Aorta (tissue), 5 donors: Measurements from ENCODE around the gene ERC2. TPM values are rescaled to one million over a fixed set of nuclear protein-coding genes. Genes with fewer than 3 reads are reported as not detected.

Source experiments
- ATAC-seq: fragments of 200-7000 bp; cut with Tn5 transposase; one replicate; pipeline ENCODE4 v1.9.1; 2022; ENCODE audit warnings: moderate library complexity; ENCODE audit not compliant: low FRiP score
- DNase-seq, 2 donors: peaks; one replicate each; pipeline ENCODE4 v3.0.0-alpha.2; 2020
- H3K27ac ChIP-seq, 2 donors: one replicate each; pipeline ENCODE4 v1.5.1; 2013; ENCODE audit warnings: low read length in 2 of 2, mild to moderate bottlenecking in 2 of 2, moderate library complexity in 2 of 2, control low read depth in 1 of 2, inconsistent platforms in 1 of 2, low read depth in 1 of 2
- H3K27me3 ChIP-seq, 2 donors: one replicate each; pipeline ENCODE4 v1.6.1; 2013; ENCODE audit warnings: control low read depth in 1 of 2, low read length in 1 of 2, mild to moderate bottlenecking in 1 of 2, moderate library complexity in 1 of 2; ENCODE audit not compliant: insufficient read depth in 2 of 2, control insufficient read depth in 1 of 2
- H3K36me3 ChIP-seq, 2 donors: one replicate each; pipeline ENCODE4 v1.6.1; 2013; ENCODE audit warnings: control low read depth in 1 of 2, low read length in 1 of 2, mild to moderate bottlenecking in 1 of 2; ENCODE audit not compliant: insufficient read depth in 2 of 2, control insufficient read depth in 1 of 2
- H3K4me1 ChIP-seq, 2 donors: one replicate each; pipeline ENCODE4 v1.6.1; 2013; ENCODE audit warnings: low read length in 2 of 2, control low read depth in 1 of 2, mild to moderate bottlenecking in 1 of 2, moderate library complexity in 1 of 2; ENCODE audit not compliant: insufficient read depth in 2 of 2, control insufficient read depth in 1 of 2
- H3K4me3 ChIP-seq, 2 donors: one replicate each; pipeline ENCODE4 v1.5.1; 2013; ENCODE audit warnings: low read length in 2 of 2, control low read depth in 1 of 2, mild to moderate bottlenecking in 1 of 2
- H3K9me3 ChIP-seq: one replicate; pipeline ENCODE4 v1.6.1; 2013; ENCODE audit warnings: mild to moderate bottlenecking, low read length; ENCODE audit not compliant: control insufficient read depth
- WGBS, 2 donors: extraction: QIAGEN DNeasy Blood & Tissue Kit; methylation state at CpG; one replicate each; pipeline ENCODE4 v1.1.7; 2013; 5-methylcytosine and 5-hydroxymethylcytosine counted together
- intact Hi-C, 2 donors: fragments of 100-400 bp; cut with DNase I; formaldehyde crosslinking; loops; one replicate each; pipeline versions ENCODE4 v1.14.2 to v1.15.0; 2022
- polyA plus RNA-seq, 2 donors: library from polyadenylated mRNA; stranded (reverse); fragments of 200-250 nt; gene quantifications; one replicate each; pipeline ENCODE4 v1.2.3, GENCODE V29; 2013
- total RNA-seq, 2 donors: library from RNA; stranded (reverse); fragmentation: NEBNext Ultra II Directional; extraction: Animal tissue kit (Norgen Biotek cat#: 25700); gene quantifications; one replicate each; pipeline ENCODE4 v1.2.1, GENCODE V29; 2021
- donor health status: healthy with polysubstance abuse.
- donor health status: Bipolar disorder and iron deficiency.
- donor health status: DM: no; HTN: no; CAD: no.
- donor health status: DM: no; HTN: no; CAD: no.
- donor health status: DM: yes; HTN: yes; CAD: no.

Gene ERC2
- total and polyA plus RNA-seq, 4 donors = 0.27 to 0.55 TPM; not detected in 2

DNA sequence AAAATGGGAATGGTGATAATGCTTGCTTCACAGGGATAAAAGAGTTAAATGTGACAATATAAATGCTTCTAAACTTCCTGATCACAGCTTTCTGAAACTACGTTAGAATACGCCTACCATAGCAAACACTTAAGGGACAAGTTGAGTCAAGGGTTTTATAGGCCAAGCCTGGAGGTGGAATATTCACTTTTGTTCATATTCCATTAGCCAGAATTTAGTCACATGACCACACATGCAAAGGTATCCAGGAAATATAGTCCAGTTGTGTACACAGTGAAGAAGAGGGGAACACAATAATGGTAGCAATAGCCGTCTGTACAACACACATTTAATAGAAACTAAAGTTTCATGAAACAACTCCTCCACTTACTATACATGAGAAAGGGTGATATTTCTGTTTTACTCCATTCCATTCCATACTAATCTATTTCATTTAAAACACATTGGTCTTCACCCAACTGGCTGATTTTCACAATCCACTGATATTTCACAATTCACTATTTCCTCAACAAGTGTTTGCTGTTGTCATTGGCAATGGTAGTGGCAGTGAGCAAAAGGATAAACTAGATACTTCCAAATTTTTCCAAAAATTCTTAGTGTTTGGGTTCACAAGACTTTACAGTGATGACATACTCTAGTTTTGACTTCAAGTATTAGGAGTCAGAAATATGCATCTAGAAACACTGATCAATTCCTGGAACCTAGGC is 270.9 kb downstream of the ERC2 start:
- H3K9me3 ChIP-seq = no peaks in the 10 kb centered on the region
- H3K36me3 ChIP-seq = no peaks in the 10 kb centered on the region
- intact Hi-C loops = no loop called here
- no peaks in the 10 kb centered on the region for H3K4me1 ChIP-seq
- DNase-seq (no peak), ATAC-seq (peak; percentile 73)
- WGBS, 2 donors = 62 to 76% methylated on average over 3 of the region's 3 CpGs
- H3K27me3 ChIP-seq = no peaks in the 10 kb centered on the region
- no peak overlapping the region for H3K4me3 ChIP-seq
- no peak overlapping the region for H3K27ac ChIP-seq

DNA sequence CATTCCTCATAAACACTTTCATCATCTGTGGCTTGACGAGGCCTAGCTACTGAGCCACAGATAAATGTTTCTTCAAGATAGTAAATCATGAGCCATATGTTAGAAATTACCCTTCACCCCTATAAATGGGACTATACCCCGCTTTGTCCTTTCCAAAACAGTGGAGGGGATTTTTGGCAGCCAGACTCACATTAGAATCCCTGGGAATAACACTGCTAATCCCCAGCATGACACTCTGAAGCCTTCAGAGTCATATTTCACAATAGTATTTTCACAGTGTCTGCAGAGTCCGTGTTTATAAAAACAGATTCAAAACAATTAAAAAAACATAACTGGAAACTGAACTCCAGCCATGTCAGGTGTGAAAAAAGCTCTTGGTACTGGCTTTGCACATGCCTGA is 271.6 kb downstream of the ERC2 start:
- intact Hi-C loops = no loop called here
- ATAC-seq = peak; percentile 56
- no peak overlapping the region for H3K27ac ChIP-seq
- peaks cover 0 to 1% of the 10 kb centered on the region in 2 donors for H3K27me3 ChIP-seq
- H3K4me1 ChIP-seq = no peaks in the 10 kb centered on the region
- H3K4me3 ChIP-seq = no peak overlapping the region
- DNase-seq = no peak
- 41 to 52% methylated on average over 3 of the region's 3 CpGs for WGBS, 2 donors
- H3K9me3 ChIP-seq = no peaks in the 10 kb centered on the region
- no peaks in the 10 kb centered on the region for H3K36me3 ChIP-seq

DNA sequence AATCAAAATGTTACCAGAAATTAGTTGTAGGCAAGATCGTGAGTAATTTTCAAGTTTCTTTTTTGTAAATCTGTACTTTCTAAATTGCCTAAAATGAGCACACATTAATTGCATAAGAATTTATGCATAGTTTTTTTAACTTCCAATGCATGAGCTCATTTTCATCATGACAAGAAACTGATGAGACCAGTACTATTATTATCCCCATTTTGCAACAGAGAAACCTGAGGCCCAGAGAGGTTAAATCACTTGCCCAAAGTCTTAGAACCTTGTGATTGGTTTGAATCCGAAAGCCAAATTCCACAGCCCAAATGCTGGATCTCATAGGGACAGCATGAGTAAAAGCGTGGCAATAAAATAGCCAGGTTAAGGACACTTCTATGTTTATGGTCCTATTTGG is 274.7 kb downstream of the ERC2 start:
- no peaks in the 10 kb centered on the region for H3K36me3 ChIP-seq
- ATAC-seq (no peak), DNase-seq (no peak)
- WGBS, 2 donors = 90 to 93% methylated on average over 3 of the region's 3 CpGs
- no peak overlapping the region for H3K27ac ChIP-seq
- intact Hi-C loops = no loop called here
- H3K27me3 ChIP-seq = peaks cover 0 to 1% of the 10 kb centered on the region in 2 donors
- H3K4me3 ChIP-seq = no peak overlapping the region
- H3K9me3 ChIP-seq = no peaks in the 10 kb centered on the region
- no peaks in the 10 kb centered on the region for H3K4me1 ChIP-seq

DNA sequence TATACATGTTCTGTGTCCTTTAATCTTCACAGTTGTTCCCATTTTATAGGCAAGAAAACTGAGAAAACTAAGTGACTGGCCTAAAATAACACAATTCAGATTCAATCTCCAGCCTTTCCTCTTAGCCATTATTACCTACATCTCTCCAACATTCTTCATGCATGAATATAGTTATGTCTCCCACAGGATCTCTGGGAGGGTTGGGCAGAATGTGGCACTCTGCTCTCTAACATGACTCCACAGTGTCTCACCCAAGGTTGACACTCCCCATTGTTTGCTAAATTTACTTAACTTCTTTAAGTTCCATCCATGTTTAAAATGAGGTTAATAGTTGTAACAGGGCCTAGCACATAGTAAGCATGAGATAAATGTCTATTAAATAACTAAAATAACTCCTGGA is 276.3 kb downstream of the ERC2 start:
- no peak for ATAC-seq
- intact Hi-C loops = no loop called here

DNA sequence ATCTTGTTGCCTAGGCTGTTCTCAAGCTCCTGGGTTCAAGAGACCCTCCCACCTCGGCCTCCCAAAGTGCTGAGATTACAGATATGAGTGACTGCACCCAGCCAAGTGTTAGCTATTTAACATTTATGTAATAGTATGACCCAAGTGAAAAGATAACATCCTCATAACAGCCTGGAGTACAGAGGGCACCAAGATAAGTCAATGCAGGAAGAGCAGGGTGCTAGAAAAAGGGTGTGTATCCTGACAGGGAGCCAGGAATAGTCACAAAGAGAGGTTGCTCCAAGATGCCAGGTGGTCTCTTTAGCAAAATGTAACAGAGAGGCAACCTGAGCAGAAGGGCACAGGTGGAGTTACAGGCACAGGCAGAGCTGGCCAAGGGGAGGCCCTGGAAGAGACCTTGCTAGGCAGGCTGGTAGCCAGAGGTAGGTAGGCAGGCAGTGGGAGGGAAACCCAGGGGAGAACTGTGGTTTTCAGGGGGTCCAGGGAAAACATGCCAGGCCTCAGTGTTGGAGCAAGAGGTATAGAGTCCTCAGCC is 277.4 kb downstream of the ERC2 start:
- no peak for ATAC-seq
- Histone ChIP-seq H3K36me3 (no peaks in the 10 kb centered on the region), H3K27me3 (peaks cover 0 to 1% of the 10 kb centered on the region in 2 donors), H3K27ac (no peak overlapping the region), H3K9me3 (no peaks in the 10 kb centered on the region), H3K4me3 (no peak overlapping the region), H3K4me1 (no peaks in the 10 kb centered on the region)
- WGBS, 2 donors = 74 to 77% methylated on average over 1 of the region's 1 CpG
- DNase-seq = no peak
- intact Hi-C loops = no loop called here

More for the DNA sequence above, 276.3 kb downstream of the ERC2 start:
- H3K4me3 ChIP-seq = no peak overlapping the region
- H3K9me3 ChIP-seq = no peaks in the 10 kb centered on the region
- H3K27ac ChIP-seq = no peak overlapping the region
- H3K27me3 ChIP-seq = peaks cover 0 to 1% of the 10 kb centered on the region in 2 donors
- no peaks in the 10 kb centered on the region for H3K4me1 ChIP-seq
- no peaks in the 10 kb centered on the region for H3K36me3 ChIP-seq
- no peak for DNase-seq

DNA sequence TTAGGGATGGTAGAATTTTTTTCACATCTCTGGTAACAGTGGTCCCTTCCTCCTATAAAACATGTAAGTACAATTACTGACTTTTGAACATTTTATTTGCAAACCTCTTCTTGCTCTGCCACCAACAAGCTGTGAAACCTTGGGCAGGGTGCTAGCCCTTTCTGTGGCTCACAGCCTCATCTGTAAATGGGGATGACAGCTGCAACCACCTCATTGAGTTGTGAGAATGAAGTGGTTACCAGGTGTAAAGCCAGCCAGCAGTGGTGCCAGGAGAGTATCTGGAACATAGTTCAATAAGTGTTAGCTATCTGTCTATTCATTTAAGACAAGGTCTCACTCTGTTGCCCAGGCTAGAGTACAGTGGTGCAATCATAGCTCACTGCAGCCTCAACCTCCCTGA is 278.1 kb downstream of the ERC2 start:
- intact Hi-C loops = no loop called here
- Histone ChIP-seq H3K27ac (no peak overlapping the region), H3K36me3 (no peaks in the 10 kb centered on the region), H3K27me3 (peaks cover 0 to 1% of the 10 kb centered on the region in 2 donors), H3K4me1 (no peaks in the 10 kb centered on the region), H3K4me3 (no peak overlapping the region), H3K9me3 (no peaks in the 10 kb centered on the region)
- no peak for ATAC-seq
- DNase-seq = no peak

DNA sequence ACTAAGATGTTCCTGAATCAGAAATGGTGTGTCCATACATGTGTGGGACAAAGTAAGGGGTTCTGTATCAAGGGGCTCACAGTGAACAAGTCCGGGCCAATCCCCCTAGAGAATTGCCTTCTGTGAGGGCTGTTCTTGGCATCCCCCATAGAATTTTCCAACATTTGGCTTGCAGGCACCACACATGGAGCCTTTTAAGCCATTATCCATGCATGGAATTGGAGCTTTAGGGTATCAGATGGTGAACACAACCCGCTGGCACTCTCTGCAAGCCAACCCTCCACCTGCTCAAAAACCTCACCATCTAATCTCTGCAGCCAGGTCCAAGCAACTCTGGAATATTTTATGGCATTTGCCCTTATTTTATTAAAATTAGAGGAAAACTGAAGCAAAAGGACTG is 278.7 kb downstream of the ERC2 start:
- WGBS, 2 donors = 81 to 91% methylated on average over 2 of the region's 2 CpGs
- peaks cover 0 to 1% of the 10 kb centered on the region in 2 donors for H3K27me3 ChIP-seq
- intact Hi-C loops = no loop called here
- no peak overlapping the region for H3K4me3 ChIP-seq
- H3K36me3 ChIP-seq = no peaks in the 10 kb centered on the region
- no peak for DNase-seq
- ATAC-seq = no peak
- H3K27ac ChIP-seq = no peak overlapping the region
- H3K4me1 ChIP-seq = no peaks in the 10 kb centered on the region
- H3K9me3 ChIP-seq = no peaks in the 10 kb centered on the region

DNA sequence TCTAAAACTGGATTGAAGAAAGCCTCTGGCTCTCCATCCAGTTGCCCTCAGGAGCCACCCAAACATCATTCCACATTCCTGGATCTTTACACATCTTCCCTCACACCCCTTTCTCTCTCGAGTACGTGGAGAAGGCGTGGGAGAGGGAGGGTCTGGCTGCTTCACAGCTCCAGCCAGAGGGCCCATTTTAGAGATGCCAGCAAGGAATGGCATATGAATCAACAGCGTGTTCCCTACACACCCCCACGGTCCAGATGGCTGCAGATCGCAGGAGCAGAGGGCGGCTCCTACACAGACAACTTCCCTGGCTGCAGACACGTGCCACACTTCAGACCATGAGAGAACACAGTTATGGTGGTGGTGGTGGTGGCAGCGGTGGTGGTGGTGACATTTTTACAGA is 280.1 kb downstream of the ERC2 start:
- Histone ChIP-seq H3K27me3 (peaks cover 0 to 1% of the 10 kb centered on the region in 2 donors), H3K36me3 (no peaks in the 10 kb centered on the region), H3K27ac (no peak overlapping the region), H3K9me3 (no peaks in the 10 kb centered on the region), H3K4me3 (no peak overlapping the region), H3K4me1 (no peaks in the 10 kb centered on the region)
- WGBS, 2 donors = 78 to 85% methylated on average over 9 of the region's 9 CpGs
- no peak for DNase-seq
- ATAC-seq = no peak
- intact Hi-C loops = no loop called here

DNA sequence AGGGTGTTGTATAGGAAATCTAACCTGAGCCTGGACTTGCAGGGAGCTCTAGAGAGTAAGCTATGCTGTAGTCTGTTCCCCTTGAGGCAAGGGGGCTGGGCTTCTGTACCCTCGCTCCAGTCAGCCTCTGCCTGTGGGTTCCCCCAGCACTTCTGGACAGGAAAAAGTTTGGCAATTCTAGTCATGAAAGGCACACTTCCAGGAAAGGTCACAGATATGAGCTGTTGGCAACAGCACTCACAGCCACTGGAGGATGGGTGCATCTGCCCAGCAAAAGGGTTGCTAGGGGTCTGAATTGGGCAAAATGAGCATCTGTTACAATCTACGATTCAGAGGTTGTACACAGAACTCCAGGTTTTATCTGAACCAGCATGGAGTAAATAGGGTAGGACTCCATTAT is 281.2 kb downstream of the ERC2 start:
- intact Hi-C loops = no loop called here
- Histone ChIP-seq H3K27ac (no peak overlapping the region), H3K36me3 (no peaks in the 10 kb centered on the region), H3K4me3 (no peak overlapping the region), H3K27me3 (peaks cover 0 to 1% of the 10 kb centered on the region in 2 donors), H3K4me1 (no peaks in the 10 kb centered on the region), H3K9me3 (no peaks in the 10 kb centered on the region)
- DNase-seq = no peak
- ATAC-seq = no peak
- 57% methylated on average over 2 of the region's 2 CpGs for WGBS, 2 donors
